Lung (tissue), 12 donors: ENCODE measurements around the gene TMEM119. TPM values are rescaled to one million over a fixed set of nuclear protein-coding genes. Genes with fewer than 3 reads are reported as not detected.
A peak's percentile ranks its signal among the peaks of the same experiment; 100 is the strongest.

Experiments used
- ATAC-seq: fragments of 200-7000 bp; cut with Tn5 transposase; one replicate; pipeline ENCODE4 v1.9.1; 2020; ENCODE audit warnings: moderate number of reproducible peaks; ENCODE audit not compliant: insufficient read depth, low FRiP score
- DNase-seq, 3 donors: peaks; one replicate each; pipeline ENCODE4 v3.0.0-alpha.2; 2013 to 2017
- H3K27ac ChIP-seq, 2 donors: one replicate each; pipeline ENCODE4 v1.5.1; 2013; ENCODE audit warnings: mild to moderate bottlenecking in 2 of 2, moderate library complexity in 2 of 2, control low read depth in 1 of 2, inconsistent platforms in 1 of 2, low read depth in 1 of 2, low read length in 1 of 2
- H3K27me3 ChIP-seq, 3 donors: one replicate each; pipeline ENCODE4 v1.5.1; 2013; ENCODE audit warnings: low read length in 2 of 3; ENCODE audit not compliant: control insufficient read depth in 3 of 3, insufficient read depth in 3 of 3
- H3K36me3 ChIP-seq, 4 donors: one replicate each; pipeline ENCODE4 v1.5.1; 2013; ENCODE audit warnings: low read length in 4 of 4, mild to moderate bottlenecking in 1 of 4, moderate library complexity in 1 of 4; ENCODE audit not compliant: control insufficient read depth in 4 of 4, insufficient read depth in 4 of 4
- H3K4me1 ChIP-seq, 5 donors: one replicate each; pipeline ENCODE4 v1.5.1; 2013; ENCODE audit warnings: low read length in 5 of 5, mild to moderate bottlenecking in 2 of 5, moderate library complexity in 1 of 5; ENCODE audit not compliant: control insufficient read depth in 5 of 5, insufficient read depth in 5 of 5
- H3K4me3 ChIP-seq: one replicate; pipeline ENCODE4 v1.5.1; 2013; ENCODE audit warnings: mild to moderate bottlenecking, control low read depth, moderate library complexity
- H3K9ac ChIP-seq, 2 donors: one replicate each; pipeline ENCODE4 v1.5.1; 2013; ENCODE audit warnings: low read length in 2 of 2, control low read depth in 1 of 2; ENCODE audit not compliant: insufficient read depth in 1 of 2
- H3K9me3 ChIP-seq, 4 donors: one replicate each; pipeline ENCODE4 v1.5.1; 2013; ENCODE audit warnings: low read length in 3 of 4, mild to moderate bottlenecking in 1 of 4, moderate library complexity in 1 of 4; ENCODE audit not compliant: control insufficient read depth in 4 of 4, insufficient read depth in 3 of 4
- WGBS, 2 donors: extraction: QIAGEN DNeasy Blood & Tissue Kit; methylation state at CpG; one replicate each; pipeline ENCODE4 v1.1.7; 2013; 5-methylcytosine and 5-hydroxymethylcytosine counted together
- polyA plus RNA-seq, 2 donors: library from polyadenylated mRNA; stranded (reverse); fragments of 200-250 nt; gene quantifications; one replicate each; pipeline ENCODE4 v1.2.1, GENCODE V29; 2013
- total RNA-seq, 2 donors: library from RNA; depleted of rRNA in 1 of 2; stranded (reverse); fragments of >200 nt in 1 of 2; gene quantifications; one replicate each; pipeline ENCODE4 v1.2.1, GENCODE V29; 2014 to 2021
- TF ChIP-seq, protein P1 (sequence below): IDR thresholded peaks from 2 replicates; pipeline ENCODE4 v1.5.1; 2012; ENCODE audit warnings: mild to moderate bottlenecking; ENCODE audit errors: control extremely low read depth, extremely low read depth
- donor health status: control.
- donor health status: control.
- donor health status: Bipolar disorder and iron deficiency.
- donor health status: healthy.
- donor health status: DM: yes; HTN: yes; CAD: no.

The TMEM119 gene
- total and polyA plus RNA-seq, 4 donors, result 14.4 to 31.9 (median 22.9) TPM

DNA sequence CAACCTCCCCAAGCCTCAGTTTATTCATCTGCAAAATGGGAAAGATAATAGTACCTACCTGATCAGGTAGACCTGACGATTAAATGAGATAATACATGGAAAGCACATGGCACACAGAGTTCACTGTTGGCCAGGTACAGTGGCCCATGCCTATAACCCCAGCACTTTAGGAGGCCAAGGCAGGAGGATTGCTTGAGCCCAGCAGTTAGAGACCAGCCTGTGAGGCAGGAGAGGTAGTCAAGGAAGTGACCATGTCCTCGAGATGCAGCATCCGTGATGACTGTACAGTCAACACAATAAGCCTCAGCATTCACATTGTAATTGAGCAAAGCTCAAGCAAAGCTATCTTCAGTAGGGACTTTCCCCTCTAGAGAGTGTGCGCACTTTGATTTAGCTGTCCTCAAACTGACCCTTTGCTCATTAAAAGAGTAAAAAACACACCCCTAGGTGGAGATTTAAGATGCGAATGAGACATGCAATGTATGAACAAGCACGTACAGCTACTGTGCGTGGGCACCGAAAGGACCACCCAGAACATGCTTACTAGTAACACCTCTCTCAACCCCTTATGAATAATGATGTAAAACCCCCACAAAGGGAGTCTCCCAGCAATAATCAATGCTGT lies 25.6 kb downstream of the TMEM119 start:
- no peak for DNase-seq

DNA sequence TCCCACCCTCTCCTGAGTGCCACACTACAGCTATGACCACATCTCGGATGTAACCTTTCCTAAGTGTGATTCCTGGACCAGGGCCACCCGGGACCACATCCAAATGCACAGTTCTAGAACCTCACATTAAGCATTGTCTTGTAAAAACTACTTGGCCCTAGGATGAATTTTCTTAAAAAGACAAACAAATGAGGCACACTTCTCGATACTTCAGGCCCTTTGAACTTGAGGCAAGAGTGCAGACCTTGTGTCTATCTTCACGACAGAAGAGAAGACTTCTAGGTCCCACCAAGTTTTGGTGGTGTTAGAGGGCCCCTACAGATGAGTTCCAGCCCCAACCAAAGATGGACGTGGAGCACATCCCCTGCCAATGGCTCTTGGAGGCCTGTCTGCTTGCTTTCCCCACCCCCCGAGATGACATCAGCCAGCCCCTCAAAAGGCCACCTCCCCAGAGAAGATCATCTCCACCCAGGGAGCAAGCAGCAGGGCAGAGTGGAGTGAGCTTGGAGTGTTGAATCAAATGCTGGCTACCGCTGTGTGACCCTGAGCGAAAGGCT lies 26.2 kb downstream of the TMEM119 start:
- Histone ChIP-seq H3K9me3 (no peaks in the 10 kb centered on the region), H3K4me1 (peaks cover 0 to 15% (median 6%) of the 10 kb centered on the region in 5 donors), H3K9ac (no peak overlapping the region), H3K4me3 (no peak overlapping the region), H3K36me3 (peaks cover 8 to 26% (median 20%) of the 10 kb centered on the region in 4 donors), H3K27me3 (no peaks in the 10 kb centered on the region), H3K27ac (no peak overlapping the region)
- ATAC-seq (no peak), DNase-seq (peak; percentile 27 to 54 (median 48))
- 84 to 89% methylated on average over 8 of the region's 8 CpGs for WGBS, 2 donors
- TF ChIP-seq, protein P1, sequence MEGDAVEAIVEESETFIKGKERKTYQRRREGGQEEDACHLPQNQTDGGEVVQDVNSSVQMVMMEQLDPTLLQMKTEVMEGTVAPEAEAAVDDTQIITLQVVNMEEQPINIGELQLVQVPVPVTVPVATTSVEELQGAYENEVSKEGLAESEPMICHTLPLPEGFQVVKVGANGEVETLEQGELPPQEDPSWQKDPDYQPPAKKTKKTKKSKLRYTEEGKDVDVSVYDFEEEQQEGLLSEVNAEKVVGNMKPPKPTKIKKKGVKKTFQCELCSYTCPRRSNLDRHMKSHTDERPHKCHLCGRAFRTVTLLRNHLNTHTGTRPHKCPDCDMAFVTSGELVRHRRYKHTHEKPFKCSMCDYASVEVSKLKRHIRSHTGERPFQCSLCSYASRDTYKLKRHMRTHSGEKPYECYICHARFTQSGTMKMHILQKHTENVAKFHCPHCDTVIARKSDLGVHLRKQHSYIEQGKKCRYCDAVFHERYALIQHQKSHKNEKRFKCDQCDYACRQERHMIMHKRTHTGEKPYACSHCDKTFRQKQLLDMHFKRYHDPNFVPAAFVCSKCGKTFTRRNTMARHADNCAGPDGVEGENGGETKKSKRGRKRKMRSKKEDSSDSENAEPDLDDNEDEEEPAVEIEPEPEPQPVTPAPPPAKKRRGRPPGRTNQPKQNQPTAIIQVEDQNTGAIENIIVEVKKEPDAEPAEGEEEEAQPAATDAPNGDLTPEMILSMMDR, result no peak

More for the DNA sequence above, 25.6 kb downstream of the TMEM119 start:
- Histone ChIP-seq H3K9ac (no peak overlapping the region), H3K4me1 (peaks cover 0 to 20% (median 7%) of the 10 kb centered on the region in 5 donors), H3K9me3 (no peaks in the 10 kb centered on the region), H3K4me3 (no peak overlapping the region), H3K27me3 (no peaks in the 10 kb centered on the region), H3K27ac (no peak overlapping the region), H3K36me3 (peaks cover 8 to 20% (median 15%) of the 10 kb centered on the region in 4 donors)
- TF ChIP-seq, protein P1, result no peak
- no peak for ATAC-seq
- WGBS, 2 donors, result 84 to 88% methylated on average over 8 of the region's 8 CpGs

DNA sequence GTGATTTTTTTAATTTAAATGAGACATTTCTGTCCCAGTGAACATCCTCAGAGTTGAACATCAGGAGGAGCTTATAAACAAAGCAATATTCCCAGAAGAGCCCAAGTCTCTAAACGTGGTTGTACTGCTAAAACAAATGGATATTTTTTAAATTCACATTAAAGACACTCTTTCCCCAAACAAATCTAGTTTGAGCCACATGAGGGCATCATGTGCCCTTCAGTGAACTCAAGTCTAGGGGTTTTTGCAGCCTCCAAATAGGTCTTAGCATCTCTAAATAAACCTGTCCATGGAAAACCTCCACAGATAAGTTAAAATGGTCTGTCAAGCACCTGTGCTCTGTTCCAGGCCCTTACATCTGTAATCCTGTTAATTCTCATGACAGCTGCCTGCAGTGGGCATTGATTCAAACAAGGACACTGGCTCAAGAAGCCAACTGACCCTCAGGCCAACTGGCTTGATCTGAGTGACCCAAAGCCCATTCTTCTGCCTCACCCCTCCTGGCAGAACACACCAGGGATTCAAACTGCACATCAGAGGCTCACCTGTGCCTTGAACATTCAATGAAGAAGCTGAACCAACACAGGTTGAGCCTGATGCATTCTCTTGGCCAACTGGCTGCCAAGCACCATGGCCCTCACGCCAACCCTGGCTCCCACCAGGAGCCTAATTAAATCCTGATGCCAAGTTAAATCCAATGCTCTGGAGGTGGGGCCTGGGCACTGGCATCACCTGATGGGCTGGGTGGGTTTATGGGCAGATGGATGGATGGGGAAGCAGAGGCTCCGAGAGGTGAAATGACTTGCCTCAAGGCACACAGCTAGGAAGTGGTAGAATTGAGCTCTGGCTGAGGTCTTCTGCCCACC lies 26.9 kb downstream of the TMEM119 start:
- no peak overlapping the region for H3K9ac ChIP-seq
- WGBS, 2 donors, result 61 to 63% methylated on average over 3 of the region's 3 CpGs
- H3K36me3 ChIP-seq, result peaks cover 15 to 28% (median 27%) of the 10 kb centered on the region in 4 donors
- H3K4me1 ChIP-seq, result peaks cover 0 to 8% (median 0%) of the 10 kb centered on the region in 5 donors
- no peak overlapping the region for H3K4me3 ChIP-seq
- H3K27me3 ChIP-seq, result no peaks in the 10 kb centered on the region
- TF ChIP-seq, protein P1, result peak; percentile 6
- DNase-seq, result peak in 2 of 3 donors; percentile 68 to 69
- no peaks in the 10 kb centered on the region for H3K9me3 ChIP-seq
- no peak for ATAC-seq
- H3K27ac ChIP-seq, result no peak overlapping the region
